K562 (cell line): ENCODE results near the gene PPWD1. TPM values are rescaled to one million over a fixed set of nuclear protein-coding genes. Genes with fewer than 3 reads are reported as not detected.

Experiments
- ATAC-seq: fragments of 200-7000 bp; cut with Tn5 transposase; 3 replicates; pipeline ENCODE4 v1.9.1; 2020; ENCODE audit warnings: moderate library complexity
- BruUV-seq: library from RNA; stranded (reverse); fragments of 400-500 nt; replicated peaks from 2 replicates; lab custom pipeline; 2021; lab: Mats Ljungman, UMichigan
- CTCF ChIA-PET: fragments of 300-600 bp; formaldehyde crosslinking; extraction: SDS; loops from one replicate; lab custom pipeline; 2021; ENCODE audit warnings: low intra/inter-chr PET ratio; lab: Yijun Ruan, JAX
- POLR2A ChIA-PET: fragments of 300-600, 350-650 bp; sonication (Branson Sonifier 250); formaldehyde crosslinking; extraction: SDS; loops from one replicate; lab custom pipeline; 2021; ENCODE audit warnings: antibody characterized with exemption, inconsistent platforms; lab: Yijun Ruan, JAX
- DNase-seq, 4 experiments: peaks; one replicate each; pipeline versions ENCODE4 v3.0.0 to v3.0.0-alpha.2; 2011 to 2018; ENCODE audit warnings: low spot score in 3 of 4, mixed read lengths in 3 of 4; ENCODE audit errors: extremely low read depth in 1 of 4
- FAIRE-seq: peaks from 2 replicates; lab custom pipeline; 2011; peaks lifted over from hg19 to GRCh38; lab: Jason Lieb, UNC
- H2AFZ ChIP-seq: 2 replicates; pipeline ENCODE4 v1.6.0; 2011; ENCODE audit warnings: low read depth, low read length, control low read depth, inconsistent platforms
- H3K27ac ChIP-seq: fragments of 200-600 bp; 3 replicates; pipeline ENCODE4 v1.8.0; 2011; ENCODE audit warnings: low read depth, mild to moderate bottlenecking, control low read depth, inconsistent platforms, low read length, moderate library complexity, mixed read lengths; ENCODE audit errors: extremely low read depth
- H3K27me3 ChIP-seq, 2 experiments: fragments of 300-600 bp in 1 of 2; 2 replicates in 1 of 2; 3 replicates in 1 of 2; pipeline versions ENCODE4 v1.6.0 to v1.8.0; 2011; ENCODE audit warnings: inconsistent platforms in 2 of 2, low read length in 2 of 2, mild to moderate bottlenecking in 1 of 2, mixed read lengths in 1 of 2, moderate library complexity in 1 of 2; ENCODE audit not compliant: control insufficient read depth in 2 of 2, insufficient read depth in 2 of 2
- H3K36me3 ChIP-seq: fragments of 300-600 bp; 3 replicates; pipeline ENCODE4 v1.8.0; 2011; ENCODE audit warnings: mild to moderate bottlenecking, low read length, inconsistent platforms; ENCODE audit not compliant: control insufficient read depth, insufficient read depth
- H3K4me1 ChIP-seq, 2 experiments: fragments of 200-600 bp in 1 of 2; replicated peaks in 1 of 2; 2 replicates in 1 of 2; 3 replicates in 1 of 2; pipeline versions ENCODE4 v1.5.1 to v1.8.0; 2011; ENCODE audit warnings: inconsistent platforms in 2 of 2, low read length in 2 of 2, mild to moderate bottlenecking in 1 of 2, mixed read lengths in 1 of 2, moderate library complexity in 1 of 2; ENCODE audit not compliant: control insufficient read depth in 2 of 2, insufficient read depth in 2 of 2
- H3K4me2 ChIP-seq: 2 replicates; pipeline ENCODE4 v1.6.1; 2011; ENCODE audit warnings: low read length, control low read depth, inconsistent platforms, mixed read lengths; ENCODE audit not compliant: insufficient read depth
- H3K4me3 ChIP-seq: fragments of 200-600 bp; sonication (generic), shearing (Covaris generic); 2 replicates; pipeline ENCODE4 v1.5.1; 2016; ENCODE audit warnings: control low read depth, inconsistent platforms
- H3K79me2 ChIP-seq: fragments of 200-600 bp; 3 replicates; pipeline ENCODE4 v1.8.0; 2011; ENCODE audit warnings: low read length, inconsistent platforms; ENCODE audit not compliant: control insufficient read depth, insufficient read depth
- H3K9ac ChIP-seq, 2 experiments: 2 replicates each; pipeline versions ENCODE4 v1.6.0 to v1.6.1; 2011; ENCODE audit warnings: low read depth in 2 of 2, low read length in 2 of 2, control low read depth in 1 of 2, inconsistent platforms in 1 of 2, mild to moderate bottlenecking in 1 of 2, mixed read lengths in 1 of 2; ENCODE audit not compliant: insufficient read depth in 1 of 2
- H3K9me1 ChIP-seq: one replicate; pipeline ENCODE4 v1.6.0; 2011; ENCODE audit warnings: inconsistent platforms, mild to moderate bottlenecking, low read length, moderate library complexity; ENCODE audit not compliant: control insufficient read depth, insufficient read depth
- H3K9me3 ChIP-seq: replicated peaks from 2 replicates; pipeline ENCODE4 v1.5.1; 2011; ENCODE audit warnings: low read depth, low read length, inconsistent platforms; ENCODE audit not compliant: control insufficient read depth, insufficient read depth
- H4K20me1 ChIP-seq: replicated peaks from 2 replicates; pipeline ENCODE4 v1.6.1; 2011; ENCODE audit warnings: low read length, inconsistent platforms, mixed read lengths; ENCODE audit not compliant: control insufficient read depth, insufficient read depth
- ADNP ChIP-seq: fragments of 200-800 bp; sonication (Bioruptor generic); IDR thresholded peaks from 2 replicates; pipeline ENCODE4 v1.6.1; 2016; ENCODE audit warnings: missing genetic modification characterization, missing compliant biosample characterization
- ASH1L ChIP-seq: fragments of 450-650 bp; IDR thresholded peaks from 2 replicates; pipeline ENCODE4 v1.6.1; 2018; ENCODE audit warnings: borderline replicate concordance, mild to moderate bottlenecking, low read depth; ENCODE audit not compliant: partially characterized antibody
- ATF3 ChIP-seq, 2 experiments: fragments of 450-650 bp in 1 of 2; sonication (generic) in 1 of 2; formaldehyde crosslinking in 1 of 2; IDR thresholded peaks in 1 of 2; conservative IDR thresholded peaks in 1 of 2; 2 replicates each; pipeline versions ENCODE4 v1.6.1 to v1.8.1; 2016 to 2023; ENCODE audit warnings: mild to moderate bottlenecking in 2 of 2, moderate library complexity in 2 of 2, inconsistent platforms in 1 of 2, missing genetic modification reagents in 1 of 2
- LARP7 ChIP-seq: fragments of 450-650 bp; IDR thresholded peaks from 2 replicates; pipeline ENCODE4 v1.6.1; 2016
- MITF ChIP-seq: IDR thresholded peaks from 2 replicates; pipeline ENCODE4 v1.6.1; 2014; ENCODE audit warnings: antibody characterized with exemption
- MTF1 ChIP-seq: fragments of 250-450 bp; sonication (Bioruptor Pico); IDR thresholded peaks from 2 replicates; pipeline ENCODE4 v1.9.0; 2021; ENCODE audit warnings: moderate library complexity, mild to moderate bottlenecking, inconsistent platforms, borderline replicate concordance
- PRPF4 ChIP-seq: fragments of 200-400 bp; formaldehyde crosslinking; IDR thresholded peaks from one replicate; pipeline ENCODE4 v1.6.1; 2017; ENCODE audit warnings: low read length, low read depth, mild to moderate bottlenecking; ENCODE audit not compliant: insufficient read depth, poor library complexity, severe bottlenecking
- RCOR1 ChIP-seq, 2 experiments: IDR thresholded peaks; 2 replicates each; pipeline ENCODE4 v1.6.1; 2012; ENCODE audit warnings: low read depth in 2 of 2, low read length in 2 of 2, borderline replicate concordance in 1 of 2, improper control_type of control experiment in 1 of 2
- SMARCB1 ChIP-seq: IDR thresholded peaks from 2 replicates; pipeline ENCODE4 v1.6.1; 2011; ENCODE audit warnings: improper control_type of control experiment, low read depth; ENCODE audit not compliant: insufficient read length
- THRA ChIP-seq: fragments of 450-650 bp; IDR thresholded peaks from 2 replicates; pipeline ENCODE4 v1.6.1; 2017; ENCODE audit warnings: mild to moderate bottlenecking, moderate library complexity
- ZC3H4 ChIP-seq: sonication (generic); formaldehyde crosslinking; IDR thresholded peaks from 2 replicates; pipeline ENCODE4 v1.9.0; 2021; ENCODE audit warnings: missing genetic modification reagents, borderline replicate concordance
- ZNF76 ChIP-seq: fragments of 250-450 bp; sonication (Bioruptor Pico); IDR thresholded peaks from 2 replicates; pipeline ENCODE4 v1.4.0; 2020; ENCODE audit warnings: mild to moderate bottlenecking, moderate library complexity, borderline replicate concordance
- WGBS: fragments of 100-300 bp; shearing (Covaris generic); methylation state at CpG from one replicate; pipeline ENCODE4 v1.1.6; 2016; ENCODE audit warnings: low coverage, mixed read lengths; ENCODE audit not compliant: insufficient coverage; ENCODE audit errors: missing lambda C conversion rate; 5-methylcytosine and 5-hydroxymethylcytosine counted together
- in situ Hi-C: fragments of 300-500 bp; cut with MboI; formaldehyde crosslinking; loops from 4 replicates; pipeline ENCODE4 v1.15.0; 2018; ENCODE audit warnings: inconsistent platforms, mixed read lengths
- intact Hi-C: fragments of 100-400 bp; cut with micrococcal nuclease; formaldehyde crosslinking; loops from 2 replicates; pipeline ENCODE4 v1.14.2; 2022
- polyA plus RNA-seq, 8 experiments: library from polyadenylated mRNA; depleted of rRNA in 4 of 8; stranded (reverse) in 5 of 8; unstranded in 3 of 8; fragments of >200 nt; fragmentation: Nextera tagmentation in 2 of 8; fragmentation: Illumina TruSeq in 1 of 8; extraction: Ambion mirVana in 2 of 8; extraction: Trizol in 1 of 8; gene quantifications; 2 replicates each; pipeline versions ENCODE4 v1.2.1 to v1.2.3, GENCODE V29; 2011 to 2014; ENCODE audit warnings: inconsistent platforms in 1 of 8, missing spikeins in 1 of 8
- total RNA-seq, 7 experiments: library from RNA; depleted of rRNA in 6 of 7; stranded (reverse); fragments of >200 nt in 6 of 7; fragmentation: Illumina TruSeq in 2 of 7; extraction: Trizol in 2 of 7; gene quantifications; 2 replicates each; pipeline versions ENCODE4 v1.2.1 to v1.2.3, GENCODE V29; 2011 to 2021; ENCODE audit warnings: low replicate concordance in 1 of 7
- TF ChIP-seq, protein P1 (sequence below): fragments of 250-450 bp; sonication (Bioruptor Pico); IDR thresholded peaks from 2 replicates; pipeline ENCODE4 v1.9.0; 2021; ENCODE audit warnings: mild to moderate bottlenecking, inconsistent platforms

Gene PPWD1
- total and polyA plus RNA-seq, 9 of the 15 experiments (the other 6 are each of a cell fraction or from before 2014, with no cell fraction given) = 24.1 to 89.2 (median 51.4) TPM

GRCh38 chr5:65562731-65563701 lies at the start of gene PPWD1, which contains the start of gene CENPK (continued):
- TF ChIP-seq MITF (no peak), ZNF76 (peak; percentile 59; the same call in 1 of the 2 replicates), SMARCB1 (no peak), MTF1 (CRISPR knock-in tag) (no peak)

GRCh38 chr5:65525726-65526125 lies 37.4 kb upstream of the PPWD1 start:
- Histone ChIP-seq H3K4me3 (no peak overlapping the region), H3K36me3 (peaks cover 37% of the 10 kb centered on the region), H3K4me1 (no peaks in the 10 kb centered on the region), H3K4me2 (no peak overlapping the region), H3K27ac (no peak overlapping the region), H3K9me1 (no peaks in the 10 kb centered on the region), H4K20me1 (no peaks in the 10 kb centered on the region), H2AFZ (no peak overlapping the region), H3K9me3 (no peaks in the 10 kb centered on the region), H3K27me3 (no peaks in the 10 kb centered on the region), H3K9ac (no peak overlapping the region), H3K79me2 (no peaks in the 10 kb centered on the region)
- POLR2A ChIA-PET = no interaction called here
- 92% methylated on average over 3 of the region's 3 CpGs for WGBS
- CTCF ChIA-PET = interaction anchor here (0.6 kb wide), 1 partner anchor 263 kb away, joined by 3 read pairs; no protein-coding TSS in a partner anchor
- DNase-seq (no peak), ATAC-seq (no peak), FAIRE-seq (no peak)
- in situ Hi-C loops = no loop called here
- BruUV-seq = no TSS peak
- intact Hi-C loops = no loop called here
- no peak for TF ChIP-seq RCOR1 (IDR thresholded peaks at IDR 0.05; ENCODE audit: borderline replicate concordance in 1 of 2, low read depth in 2 of 2, low read length in 2 of 2)
- no peak for TF ChIP-seq PRPF4
- TF ChIP-seq ADNP (tag) = no peak
- no peak for TF ChIP-seq LARP7
- TF ChIP-seq, protein P1, sequence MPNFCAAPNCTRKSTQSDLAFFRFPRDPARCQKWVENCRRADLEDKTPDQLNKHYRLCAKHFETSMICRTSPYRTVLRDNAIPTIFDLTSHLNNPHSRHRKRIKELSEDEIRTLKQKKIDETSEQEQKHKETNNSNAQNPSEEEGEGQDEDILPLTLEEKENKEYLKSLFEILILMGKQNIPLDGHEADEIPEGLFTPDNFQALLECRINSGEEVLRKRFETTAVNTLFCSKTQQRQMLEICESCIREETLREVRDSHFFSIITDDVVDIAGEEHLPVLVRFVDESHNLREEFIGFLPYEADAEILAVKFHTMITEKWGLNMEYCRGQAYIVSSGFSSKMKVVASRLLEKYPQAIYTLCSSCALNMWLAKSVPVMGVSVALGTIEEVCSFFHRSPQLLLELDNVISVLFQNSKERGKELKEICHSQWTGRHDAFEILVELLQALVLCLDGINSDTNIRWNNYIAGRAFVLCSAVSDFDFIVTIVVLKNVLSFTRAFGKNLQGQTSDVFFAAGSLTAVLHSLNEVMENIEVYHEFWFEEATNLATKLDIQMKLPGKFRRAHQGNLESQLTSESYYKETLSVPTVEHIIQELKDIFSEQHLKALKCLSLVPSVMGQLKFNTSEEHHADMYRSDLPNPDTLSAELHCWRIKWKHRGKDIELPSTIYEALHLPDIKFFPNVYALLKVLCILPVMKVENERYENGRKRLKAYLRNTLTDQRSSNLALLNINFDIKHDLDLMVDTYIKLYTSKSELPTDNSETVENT (CRISPR knock-in tag) = no peak
- no peak for TF ChIP-seq ATF3 (IDR thresholded peaks at IDR 0.05)
- no peak for TF ChIP-seq ATF3 (CRISPR knock-in tag; conservative IDR thresholded peaks at IDR 0.05)
- no peak for TF ChIP-seq ZC3H4 (CRISPR knock-in tag)
- TF ChIP-seq ASH1L = no peak
- TF ChIP-seq THRA = no peak
